HepG2 (cell line): ENCODE results near the gene ZFHX3. TPM values are rescaled to one million over a fixed set of nuclear protein-coding genes. Genes with fewer than 3 reads are reported as not detected.

Source experiments
- EP300 ChIP-seq, 3 experiments: sonication (generic) in 1 of 3; formaldehyde crosslinking in 1 of 3; IDR thresholded peaks; 2 replicates each; pipeline versions ENCODE4 v1.5.1 to v1.6.1; 2011 to 2020; ENCODE audit warnings: low read depth in 2 of 3, low read length in 2 of 3, borderline replicate concordance in 1 of 3, improper control_type of control experiment in 1 of 3, mild to moderate bottlenecking in 1 of 3, missing genetic modification reagents in 1 of 3, moderate library complexity in 1 of 3
- GLMP ChIP-seq: sonication (generic); formaldehyde crosslinking; IDR thresholded peaks from 2 replicates; pipeline ENCODE4 v1.9.0; 2021; ENCODE audit warnings: missing genetic modification reagents, mild to moderate bottlenecking, borderline replicate concordance
- MAZ ChIP-seq, 2 experiments: sonication (generic) in 1 of 2; formaldehyde crosslinking in 1 of 2; IDR thresholded peaks; 2 replicates each; pipeline versions ENCODE4 v1.5.0 to v1.6.1; 2012 to 2020; ENCODE audit warnings: low read depth in 2 of 2, mild to moderate bottlenecking in 2 of 2, borderline replicate concordance in 1 of 2, improper control_type of control experiment in 1 of 2, low read length in 1 of 2, missing genetic modification reagents in 1 of 2, moderate library complexity in 1 of 2
- MED8 ChIP-seq: sonication (generic); formaldehyde crosslinking; IDR thresholded peaks from 2 replicates; pipeline ENCODE4 v1.8.1; 2023; ENCODE audit warnings: mild to moderate bottlenecking, missing genetic modification reagents; ENCODE audit not compliant: insufficient replicate concordance
- MTF1 ChIP-seq: sonication (generic); formaldehyde crosslinking; IDR thresholded peaks from 2 replicates; pipeline ENCODE4 v1.5.0; 2020; ENCODE audit warnings: missing genetic modification reagents
- NR0B2 ChIP-seq: sonication (generic); formaldehyde crosslinking; IDR thresholded peaks from 2 replicates; pipeline ENCODE4 v1.4.0; 2020; ENCODE audit warnings: mild to moderate bottlenecking, missing genetic modification reagents
- PHF8 ChIP-seq: sonication (generic); formaldehyde crosslinking; IDR thresholded peaks from 2 replicates; pipeline ENCODE4 v1.5.0; 2020; ENCODE audit warnings: missing genetic modification reagents
- POGZ ChIP-seq: sonication (generic); formaldehyde crosslinking; IDR thresholded peaks from 2 replicates; pipeline ENCODE4 v1.4.0; 2020; ENCODE audit warnings: mild to moderate bottlenecking, missing genetic modification reagents
- POLR2A ChIP-seq, 2 experiments: IDR thresholded peaks; 2 replicates each; pipeline ENCODE4 v1.6.1; 2011; ENCODE audit warnings: low read depth in 2 of 2, low read length in 2 of 2, mild to moderate bottlenecking in 1 of 2, moderate library complexity in 1 of 2; ENCODE audit not compliant: insufficient read depth in 1 of 2
- RBFOX2 ChIP-seq: fragments of 200-400 bp; formaldehyde crosslinking; IDR thresholded peaks from 2 replicates; pipeline ENCODE4 v1.6.1; 2017; ENCODE audit warnings: low read depth, mild to moderate bottlenecking, low read length
- REL ChIP-seq: sonication (generic); formaldehyde crosslinking; conservative IDR thresholded peaks from 2 replicates; pipeline ENCODE4 v1.8.0; 2022; ENCODE audit warnings: mild to moderate bottlenecking, missing genetic modification reagents, moderate library complexity
- ZBTB38 ChIP-seq: sonication (generic); formaldehyde crosslinking; IDR thresholded peaks from 2 replicates; pipeline ENCODE4 v1.5.1; 2020; ENCODE audit warnings: mild to moderate bottlenecking, missing genetic modification reagents
- ZC3H13 ChIP-seq: sonication (generic); formaldehyde crosslinking; IDR thresholded peaks from 2 replicates; pipeline ENCODE4 v1.8.1; 2023; ENCODE audit warnings: mild to moderate bottlenecking, missing genetic modification reagents, moderate library complexity
- ZFP41 ChIP-seq: sonication (generic); formaldehyde crosslinking; IDR thresholded peaks from 2 replicates; pipeline ENCODE4 v1.4.0; 2020; ENCODE audit warnings: mild to moderate bottlenecking, missing genetic modification reagents, borderline replicate concordance
- ZKSCAN8 ChIP-seq: IDR thresholded peaks from 2 replicates; pipeline ENCODE4 v1.6.1; 2016; ENCODE audit warnings: borderline replicate concordance, missing genetic modification reagents, missing compliant biosample characterization
- ZNF234 ChIP-seq: sonication (generic); formaldehyde crosslinking; conservative IDR thresholded peaks from 2 replicates; pipeline ENCODE4 v1.5.1; 2020; ENCODE audit warnings: mild to moderate bottlenecking, missing genetic modification reagents
- ZNF343 ChIP-seq: sonication (generic); formaldehyde crosslinking; IDR thresholded peaks from 2 replicates; pipeline ENCODE4 v1.4.0; 2020; ENCODE audit warnings: mild to moderate bottlenecking, missing genetic modification reagents
- ZNF746 ChIP-seq: sonication (generic); formaldehyde crosslinking; IDR thresholded peaks from 2 replicates; pipeline ENCODE4 v1.8.0; 2022; ENCODE audit warnings: mild to moderate bottlenecking, missing genetic modification reagents
- ZNF879 ChIP-seq: sonication (generic); formaldehyde crosslinking; IDR thresholded peaks from 2 replicates; pipeline ENCODE4 v1.8.1; 2023; ENCODE audit warnings: missing genetic modification reagents
- polyA plus RNA-seq, 8 experiments: library from polyadenylated mRNA; depleted of rRNA in 3 of 8; stranded (reverse) in 7 of 8; unstranded in 1 of 8; fragments of >200 nt; fragmentation: Illumina TruSeq in 4 of 8; extraction: Trizol in 4 of 8; gene quantifications; 2 replicates each; pipeline versions ENCODE4 v1.2.1 to v1.2.3, GENCODE V29; 2011 to 2016; ENCODE audit warnings: low read depth in 4 of 8, missing spikeins in 1 of 8, mixed read lengths in 1 of 8; ENCODE audit not compliant: insufficient read depth in 1 of 8
- total RNA-seq, 5 experiments: library from RNA; depleted of rRNA; stranded (reverse); fragments of >200 nt; fragmentation: Illumina TruSeq; extraction: Trizol; gene quantifications; 2 replicates each; pipeline ENCODE4 v1.2.3, GENCODE V29; 2016; ENCODE audit warnings: low read depth in 1 of 5
- TF ChIP-seq, protein P1 (sequence below): sonication (generic); formaldehyde crosslinking; IDR thresholded peaks from 2 replicates; pipeline ENCODE4 v1.5.1; 2020; ENCODE audit warnings: missing genetic modification reagents, mild to moderate bottlenecking, borderline replicate concordance
- TF ChIP-seq, protein P2 (sequence below): sonication (generic); formaldehyde crosslinking; IDR thresholded peaks from 2 replicates; pipeline ENCODE4 v1.4.0; 2020; ENCODE audit warnings: mild to moderate bottlenecking, missing genetic modification reagents

Gene ZFHX3
- total and polyA plus RNA-seq, 2 of the 13 experiments (the other 11 are each of a cell fraction or from before 2014, with no cell fraction given) = 5.0 to 6.0 TPM

- peak; percentile 58 for TF ChIP-seq PHF8
- TF ChIP-seq ZKSCAN8 (CRISPR knock-in tag) = no peak
- TF ChIP-seq GLMP (CRISPR knock-in tag) = no peak; the same call in 1 of the 2 replicates
- 0 out of 2 replicates have a peak, but pooled peaks have one; percentile 84 for TF ChIP-seq ZFP41 (CRISPR knock-in tag)
- TF ChIP-seq ZNF234 (CRISPR knock-in tag) = no peak
- TF ChIP-seq, protein P1, sequence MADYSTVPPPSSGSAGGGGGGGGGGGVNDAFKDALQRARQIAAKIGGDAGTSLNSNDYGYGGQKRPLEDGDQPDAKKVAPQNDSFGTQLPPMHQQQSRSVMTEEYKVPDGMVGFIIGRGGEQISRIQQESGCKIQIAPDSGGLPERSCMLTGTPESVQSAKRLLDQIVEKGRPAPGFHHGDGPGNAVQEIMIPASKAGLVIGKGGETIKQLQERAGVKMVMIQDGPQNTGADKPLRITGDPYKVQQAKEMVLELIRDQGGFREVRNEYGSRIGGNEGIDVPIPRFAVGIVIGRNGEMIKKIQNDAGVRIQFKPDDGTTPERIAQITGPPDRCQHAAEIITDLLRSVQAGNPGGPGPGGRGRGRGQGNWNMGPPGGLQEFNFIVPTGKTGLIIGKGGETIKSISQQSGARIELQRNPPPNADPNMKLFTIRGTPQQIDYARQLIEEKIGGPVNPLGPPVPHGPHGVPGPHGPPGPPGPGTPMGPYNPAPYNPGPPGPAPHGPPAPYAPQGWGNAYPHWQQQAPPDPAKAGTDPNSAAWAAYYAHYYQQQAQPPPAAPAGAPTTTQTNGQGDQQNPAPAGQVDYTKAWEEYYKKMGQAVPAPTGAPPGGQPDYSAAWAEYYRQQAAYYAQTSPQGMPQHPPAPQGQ = no peak
- 0 out of 2 replicates have a peak, but pooled peaks have one; percentile 25 for TF ChIP-seq ZNF343 (CRISPR knock-in tag)
- TF ChIP-seq MED8 = no peak
- no peak; the same call in 1 of the 2 replicates for TF ChIP-seq NR0B2 (CRISPR knock-in tag)
- TF ChIP-seq MTF1 (CRISPR knock-in tag) = no peak
- TF ChIP-seq REL (CRISPR knock-in tag) = 0 out of 2 replicates have a peak, but pooled peaks have one; percentile 29
- peak in 1 of 2 experiments; percentile 21; a peak in 2 of 4 replicates for TF ChIP-seq POLR2A (IDR thresholded peaks at IDR 0.05; ENCODE audit: insufficient read depth in 1 of 2, low read depth in 2 of 2, low read length in 2 of 2)
- TF ChIP-seq, protein P2, sequence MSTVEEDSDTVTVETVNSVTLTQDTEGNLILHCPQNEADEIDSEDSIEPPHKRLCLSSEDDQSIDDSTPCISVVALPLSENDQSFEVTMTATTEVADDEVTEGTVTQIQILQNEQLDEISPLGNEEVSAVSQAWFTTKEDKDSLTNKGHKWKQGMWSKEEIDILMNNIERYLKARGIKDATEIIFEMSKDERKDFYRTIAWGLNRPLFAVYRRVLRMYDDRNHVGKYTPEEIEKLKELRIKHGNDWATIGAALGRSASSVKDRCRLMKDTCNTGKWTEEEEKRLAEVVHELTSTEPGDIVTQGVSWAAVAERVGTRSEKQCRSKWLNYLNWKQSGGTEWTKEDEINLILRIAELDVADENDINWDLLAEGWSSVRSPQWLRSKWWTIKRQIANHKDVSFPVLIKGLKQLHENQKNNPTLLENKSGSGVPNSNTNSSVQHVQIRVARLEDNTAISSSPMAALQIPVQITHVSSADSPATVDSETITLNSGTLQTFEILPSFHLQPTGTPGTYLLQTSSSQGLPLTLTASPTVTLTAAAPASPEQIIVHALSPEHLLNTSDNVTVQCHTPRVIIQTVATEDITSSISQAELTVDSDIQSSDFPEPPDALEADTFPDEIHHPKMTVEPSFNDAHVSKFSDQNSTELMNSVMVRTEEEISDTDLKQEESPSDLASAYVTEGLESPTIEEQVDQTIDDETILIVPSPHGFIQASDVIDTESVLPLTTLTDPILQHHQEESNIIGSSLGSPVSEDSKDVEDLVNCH (CRISPR knock-in tag) = 0 out of 2 replicates have a peak, but pooled peaks have one; percentile 2
- peak; percentile 6; the same call in 1 of the 2 replicates for TF ChIP-seq ZC3H13 (CRISPR knock-in tag)
- peak; percentile 13; the same call in 1 of the 2 replicates for TF ChIP-seq MAZ (IDR thresholded peaks at IDR 0.05; ENCODE audit: borderline replicate concordance, low read depth, low read length)
- TF ChIP-seq MAZ (CRISPR knock-in tag; IDR thresholded peaks at IDR 0.05; ENCODE audit: low read depth) = peak; percentile 20; the same call in 1 of the 2 replicates
- TF ChIP-seq ZBTB38 (CRISPR knock-in tag) = peak; percentile 76
- TF ChIP-seq ZNF879 = peak; percentile 56; the same call in 1 of the 2 replicates
- no peak for TF ChIP-seq ZNF746 (CRISPR knock-in tag)
- TF ChIP-seq POGZ = peak; percentile 42; the same call in 1 of the 2 replicates
- no peak for TF ChIP-seq EP300 (IDR thresholded peaks at IDR 0.05; ENCODE audit: low read depth in 2 of 2, low read length in 2 of 2)
- no peak for TF ChIP-seq EP300 (CRISPR knock-in tag; IDR thresholded peaks at IDR 0.05; ENCODE audit: borderline replicate concordance)
- peak; percentile 92 for TF ChIP-seq RBFOX2
Observed at GRCh38 chr16:73047536-73048291, at the start of gene ZFHX3 (continued).
